MCF 10A (cell line): ENCODE results near the gene CMC4. TPM values are rescaled to one million over a fixed set of nuclear protein-coding genes. Genes with fewer than 3 reads are reported as not detected.

Source experiments
- total RNA-seq: library from RNA; stranded (reverse); gene quantifications from 2 replicates; pipeline ENCODE4 v1.2.3, GENCODE V29; 2022

CMC4 gene
- total RNA-seq, 1 experiment from 2014 or later: 8.0 TPM

Other genes starting within 250 kb of the CMC4 start
- not detected in 2 replicates for gene SMIM9, start 236.5 kb downstream of the CMC4 start, total RNA-seq
- gene F8A1, start 184.8 kb downstream of the CMC4 start, total RNA-seq: 10.4 and 12.4 TPM in 2 replicates
- 5.3 and 6.1 TPM in 2 replicates for gene F8, start 48.4 kb downstream of the CMC4 start, total RNA-seq
- 54.8 and 70.2 TPM in 2 replicates for gene FUNDC2, start 44.3 kb downstream of the CMC4 start, total RNA-seq
- 21.3 and 32.2 TPM in 2 replicates for gene MTCP1, start within 50 bp of the CMC4 start, total RNA-seq
- 21.1 and 22.9 TPM in 2 replicates for gene BRCC3, start 372 bp upstream of the CMC4 start, total RNA-seq
- gene VBP1, start 145.3 kb upstream of the CMC4 start, total RNA-seq: 60.5 and 62.9 TPM in 2 replicates
- 5.0 and 6.0 TPM in 2 replicates for gene RAB39B, start 193.4 kb upstream of the CMC4 start, total RNA-seq